Left ventricle myocardium inferior (tissue), 1 donor: ENCODE results near the gene SYK. TPM values are rescaled to one million over a fixed set of nuclear protein-coding genes. Genes with fewer than 3 reads are reported as not detected.

ENCODE experiments used
- DNase-seq: peaks from one replicate; pipeline ENCODE4 v3.0.0-alpha.2; 2020
- H3K27ac ChIP-seq: fragments of 200-600 bp; replicated peaks from 2 replicates; pipeline ENCODE4 v1.8.0; 2021
- H3K27me3 ChIP-seq: fragments of 200-600 bp; 2 replicates; pipeline ENCODE4 v1.8.0; 2021; ENCODE audit warnings: low read depth
- H3K36me3 ChIP-seq: fragments of 200-600 bp; 2 replicates; pipeline ENCODE4 v1.8.0; 2021
- H3K4me1 ChIP-seq: fragments of 200-600 bp; 2 replicates; pipeline ENCODE4 v1.8.0; 2021
- H3K4me3 ChIP-seq: fragments of 200-600 bp; 2 replicates; pipeline ENCODE4 v1.8.0; 2021; ENCODE audit warnings: mild to moderate bottlenecking, moderate library complexity
- H3K9me3 ChIP-seq: fragments of 200-600 bp; replicated peaks from 2 replicates; pipeline ENCODE4 v1.8.0; 2021
- CTCF ChIP-seq: fragments of 200-600 bp; IDR thresholded peaks from 2 replicates; pipeline ENCODE4 v1.8.0; 2021; ENCODE audit warnings: antibody characterized with exemption, mild to moderate bottlenecking, borderline replicate concordance
- intact Hi-C: fragments of 100-400 bp; cut with micrococcal nuclease; formaldehyde crosslinking; loops from one replicate; pipeline ENCODE4 v1.11.0; 2022
- total RNA-seq: library from RNA; stranded (reverse); fragmentation: NEBNext Ultra II Directional; extraction: Animal tissue kit (Norgen Biotek cat#: 25700); gene quantifications from one replicate; pipeline ENCODE4 v1.2.1, GENCODE V29; 2021
- donor health status: DM: no; HTN: yes; CAD: no; lungs with severe emphysema.

The SYK gene
- total RNA-seq, 1 donor from 2014 or later, result 5.4 TPM

GRCh38 chr9:90770182-90770738 is 31.4 kb upstream of the SYK start:
- peaks cover 12% of the 10 kb centered on the region for H3K27me3 ChIP-seq
- intact Hi-C loops, result no loop called here
- DNase-seq, result no peak
- peaks cover 20% of the 10 kb centered on the region for H3K9me3 ChIP-seq
- TF ChIP-seq CTCF, result no peak
- no peak overlapping the region for H3K4me3 ChIP-seq
- H3K36me3 ChIP-seq, result no peaks in the 10 kb centered on the region
- no peak overlapping the region for H3K27ac ChIP-seq
- H3K4me1 ChIP-seq, result no peaks in the 10 kb centered on the region

- Histone ChIP-seq H3K9me3 (peaks cover 20% of the 10 kb centered on the region), H3K27me3 (peaks cover 12% of the 10 kb centered on the region), H3K4me3 (no peak overlapping the region), H3K4me1 (no peaks in the 10 kb centered on the region), H3K36me3 (no peaks in the 10 kb centered on the region), H3K27ac (no peak overlapping the region)
- TF ChIP-seq CTCF, result no peak
- intact Hi-C loops, result no loop called here
- no peak for DNase-seq
Measured at GRCh38 chr9:90770927-90771326, 30.7 kb upstream of the SYK start.

GRCh38 chr9:90772386-90772785 is 29.2 kb upstream of the SYK start:
- DNase-seq, result no peak
- Histone ChIP-seq H3K4me1 (no peaks in the 10 kb centered on the region), H3K4me3 (no peak overlapping the region), H3K36me3 (no peaks in the 10 kb centered on the region), H3K27ac (no peak overlapping the region), H3K27me3 (peaks cover 15% of the 10 kb centered on the region), H3K9me3 (peaks cover 10% of the 10 kb centered on the region)
- intact Hi-C loops, result no loop called here
- TF ChIP-seq CTCF, result no peak

- Histone ChIP-seq H3K4me3 (no peak overlapping the region), H3K27me3 (peaks cover 13% of the 10 kb centered on the region), H3K4me1 (no peaks in the 10 kb centered on the region), H3K9me3 (no peaks in the 10 kb centered on the region), H3K27ac (no peak overlapping the region), H3K36me3 (no peaks in the 10 kb centered on the region)
- TF ChIP-seq CTCF, result peak; percentile 42
- DNase-seq, result no peak
- intact Hi-C loops, result no loop called here
Measured at GRCh38 chr9:90773617-90774016, 28.0 kb upstream of the SYK start.

- no peaks in the 10 kb centered on the region for H3K9me3 ChIP-seq
- DNase-seq, result no peak
- peaks cover 13% of the 10 kb centered on the region for H3K27me3 ChIP-seq
- intact Hi-C loops, result no loop called here
- no peaks in the 10 kb centered on the region for H3K4me1 ChIP-seq
- H3K27ac ChIP-seq, result no peak overlapping the region
- no peak overlapping the region for H3K4me3 ChIP-seq
- H3K36me3 ChIP-seq, result no peaks in the 10 kb centered on the region
- no peak for TF ChIP-seq CTCF
Measured at GRCh38 chr9:90774071-90774470, 27.5 kb upstream of the SYK start.
